PC-9 (cell line): ENCODE measurements around the gene AHCYL2. TPM values are rescaled to one million over a fixed set of nuclear protein-coding genes. Genes with fewer than 3 reads are reported as not detected.

Source experiments
- BruUV-seq: library from RNA; stranded (reverse); fragments of 400-500 nt; replicated peaks from 2 replicates; lab custom pipeline; 2021; lab: Mats Ljungman, UMichigan
- CTCF ChIA-PET: fragments of 300-600 bp; sonication (Branson Sonifier 250); formaldehyde crosslinking; loops from one replicate; lab custom pipeline; 2022; ENCODE audit warnings: antibody characterized with exemption; lab: Charles Lee
- POLR2A ChIA-PET: fragments of 300-600 bp; sonication (Branson Sonifier 250); formaldehyde crosslinking; loops from one replicate; lab custom pipeline; 2022; ENCODE audit warnings: antibody characterized with exemption; ENCODE audit not compliant: unreplicated experiment; lab: Charles Lee
- DNase-seq, 2 experiments: peaks; one replicate each; pipeline versions ENCODE4 v3.0.0 to v3.0.0-alpha.2; 2015 to 2022; ENCODE audit warnings: mixed read lengths in 1 of 2
- H2AFZ ChIP-seq: fragments of 200-600 bp; sonication (generic); 2 replicates; pipeline ENCODE4 v1.8.1; 2017; ENCODE audit warnings: antibody characterized with exemption
- H3F3A ChIP-seq: fragments of 200-600 bp; sonication (generic); 2 replicates; pipeline ENCODE4 v1.8.1; 2017; ENCODE audit warnings: antibody characterized with exemption, mild to moderate bottlenecking, low read depth; ENCODE audit not compliant: insufficient read depth
- H3K27ac ChIP-seq: fragments of 200-600 bp; sonication (generic); 2 replicates; pipeline ENCODE4 v1.6.1; 2016; ENCODE audit warnings: mixed run types
- H3K27me3 ChIP-seq: fragments of 200-600 bp; sonication (generic); 2 replicates; pipeline ENCODE4 v1.6.1; 2016; ENCODE audit warnings: low read depth, mixed run types; ENCODE audit not compliant: insufficient read depth
- H3K36me3 ChIP-seq: fragments of 200-600 bp; sonication (generic); 2 replicates; pipeline ENCODE4 v1.6.1; 2016; ENCODE audit warnings: low read depth, mixed run types
- H3K4me1 ChIP-seq: fragments of 200-600 bp; sonication (generic); replicated peaks from 2 replicates; pipeline ENCODE4 v1.6.1; 2016; ENCODE audit warnings: mixed run types; ENCODE audit not compliant: insufficient read depth
- H3K4me2 ChIP-seq: fragments of 200-600 bp; sonication (generic); 2 replicates; pipeline ENCODE4 v1.6.1; 2017; ENCODE audit warnings: mixed run types
- H3K4me3 ChIP-seq: fragments of 200-600 bp; sonication (generic); 2 replicates; pipeline ENCODE4 v1.6.1; 2016; ENCODE audit warnings: mixed run types
- H3K79me2 ChIP-seq: fragments of 200-600 bp; sonication (generic); 2 replicates; pipeline ENCODE4 v1.6.1; 2017; ENCODE audit warnings: low read depth, mixed run types
- H3K9me2 ChIP-seq: fragments of 200-600 bp; sonication (generic); 2 replicates; pipeline ENCODE4 v1.8.1; 2017; ENCODE audit warnings: mild to moderate bottlenecking; ENCODE audit not compliant: insufficient read depth
- H3K9me3 ChIP-seq: fragments of 200-600 bp; sonication (generic); 2 replicates; pipeline ENCODE4 v1.8.1; 2016; ENCODE audit warnings: low read depth; ENCODE audit not compliant: insufficient read depth
- H4K20me1 ChIP-seq: fragments of 200-600 bp; sonication (generic); 2 replicates; pipeline ENCODE4 v1.8.1; 2017; ENCODE audit not compliant: insufficient read depth
- EZH2 ChIP-seq: fragments of 200-600 bp; sonication (generic); IDR thresholded peaks from 2 replicates; pipeline ENCODE4 v1.8.0; 2017; ENCODE audit warnings: antibody characterized with exemption, low read depth
- intact Hi-C: fragments of 100-400 bp; cut with micrococcal nuclease; formaldehyde crosslinking; loops from one replicate; pipeline ENCODE4 v1.10.0; 2022; ENCODE audit not compliant: unreplicated experiment
- total RNA-seq: library from RNA; stranded (reverse); gene quantifications from 2 replicates; pipeline ENCODE4 v1.2.3, GENCODE V29; 2021
- TF ChIP-seq, protein P1 (sequence below): fragments of 200-600 bp; sonication (generic); conservative IDR thresholded peaks from 2 replicates; pipeline ENCODE4 v1.6.1; 2017; ENCODE audit warnings: mixed run types, antibody characterized with exemption, mild to moderate bottlenecking, moderate library complexity

Gene AHCYL2
- total RNA-seq, 1 experiment from 2014 or later, result 15.7 TPM

DNA sequence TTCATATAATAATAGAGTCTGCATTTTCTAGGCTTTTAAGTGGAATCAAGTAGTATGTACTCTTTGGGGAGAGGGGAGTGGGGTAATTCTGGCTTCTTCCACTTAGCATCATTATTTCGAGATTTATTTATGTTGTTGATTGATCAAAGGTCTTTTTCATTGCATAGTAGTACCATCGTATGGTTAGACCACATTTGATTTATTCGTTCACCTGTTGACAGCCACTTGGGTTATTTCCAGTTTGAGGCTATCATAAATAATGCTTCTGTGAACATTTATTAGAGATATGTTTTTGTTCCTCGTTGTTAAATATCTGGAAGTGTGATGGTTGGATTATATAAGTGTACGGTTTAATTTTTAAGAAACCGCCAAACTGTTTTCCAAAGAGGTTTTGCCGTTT is 52.8 kb downstream of the AHCYL2 start:
- Histone ChIP-seq H3K4me2 (no peak overlapping the region), H3K27me3 (no peaks in the 10 kb centered on the region), H3K36me3 (no peaks in the 10 kb centered on the region), H3F3A (no peaks in the 10 kb centered on the region), H3K27ac (no peak overlapping the region), H3K9me3 (no peaks in the 10 kb centered on the region), H3K79me2 (no peaks in the 10 kb centered on the region), H3K9me2 (no peaks in the 10 kb centered on the region), H3K4me1 (peaks cover 6% of the 10 kb centered on the region; the same call in 1 of the 2 replicates), H2AFZ (no peak overlapping the region), H3K4me3 (no peak overlapping the region), H4K20me1 (no peaks in the 10 kb centered on the region)
- BruUV-seq, result no TSS peak
- DNase-seq, result no peak
- intact Hi-C loops, result no loop called here
- TF ChIP-seq, protein P1, sequence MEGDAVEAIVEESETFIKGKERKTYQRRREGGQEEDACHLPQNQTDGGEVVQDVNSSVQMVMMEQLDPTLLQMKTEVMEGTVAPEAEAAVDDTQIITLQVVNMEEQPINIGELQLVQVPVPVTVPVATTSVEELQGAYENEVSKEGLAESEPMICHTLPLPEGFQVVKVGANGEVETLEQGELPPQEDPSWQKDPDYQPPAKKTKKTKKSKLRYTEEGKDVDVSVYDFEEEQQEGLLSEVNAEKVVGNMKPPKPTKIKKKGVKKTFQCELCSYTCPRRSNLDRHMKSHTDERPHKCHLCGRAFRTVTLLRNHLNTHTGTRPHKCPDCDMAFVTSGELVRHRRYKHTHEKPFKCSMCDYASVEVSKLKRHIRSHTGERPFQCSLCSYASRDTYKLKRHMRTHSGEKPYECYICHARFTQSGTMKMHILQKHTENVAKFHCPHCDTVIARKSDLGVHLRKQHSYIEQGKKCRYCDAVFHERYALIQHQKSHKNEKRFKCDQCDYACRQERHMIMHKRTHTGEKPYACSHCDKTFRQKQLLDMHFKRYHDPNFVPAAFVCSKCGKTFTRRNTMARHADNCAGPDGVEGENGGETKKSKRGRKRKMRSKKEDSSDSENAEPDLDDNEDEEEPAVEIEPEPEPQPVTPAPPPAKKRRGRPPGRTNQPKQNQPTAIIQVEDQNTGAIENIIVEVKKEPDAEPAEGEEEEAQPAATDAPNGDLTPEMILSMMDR, result no peak
- CTCF ChIA-PET, result no interaction called here
- POLR2A ChIA-PET, result no interaction called here

DNA sequence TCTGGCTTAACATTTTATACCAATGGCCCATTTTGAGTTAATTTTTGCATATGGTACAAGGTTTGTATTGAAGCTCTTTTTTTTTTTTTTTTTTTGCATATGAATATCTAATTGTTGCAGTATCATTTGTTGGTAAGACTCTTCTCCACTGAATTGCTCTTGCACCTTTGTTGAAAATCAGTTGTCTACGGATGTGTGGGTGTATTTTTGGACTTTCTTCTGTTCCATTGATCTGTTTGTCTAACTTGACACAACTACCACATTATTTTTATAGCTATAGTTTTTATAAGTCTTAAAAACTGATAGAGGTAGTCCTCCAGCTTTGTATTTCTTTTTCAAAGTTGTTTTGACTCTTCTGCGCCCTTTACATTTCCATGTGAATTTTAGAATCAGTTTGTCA is 53.9 kb downstream of the AHCYL2 start:
- POLR2A ChIA-PET, result interaction anchor here (0.6 kb wide), 1 partner anchor 545 kb away, joined by 3 read pairs; no protein-coding TSS in a partner anchor
- Histone ChIP-seq H3K4me3 (no peak overlapping the region), H3K9me3 (no peaks in the 10 kb centered on the region), H2AFZ (no peak overlapping the region), H3K27me3 (no peaks in the 10 kb centered on the region), H4K20me1 (no peaks in the 10 kb centered on the region), H3K36me3 (no peaks in the 10 kb centered on the region), H3F3A (no peaks in the 10 kb centered on the region), H3K79me2 (no peaks in the 10 kb centered on the region), H3K9me2 (no peaks in the 10 kb centered on the region), H3K4me1 (peaks cover 6% of the 10 kb centered on the region; the same call in 1 of the 2 replicates), H3K27ac (no peak overlapping the region), H3K4me2 (no peak overlapping the region)
- intact Hi-C loops, result no loop called here
- TF ChIP-seq EZH2, result no peak
- TF ChIP-seq, protein P1, result no peak
- BruUV-seq, result no TSS peak
- DNase-seq, result no peak
- CTCF ChIA-PET, result interaction anchor here (0.6 to 0.7 kb wide), 2 partner anchors 60 to 582 kb away, joined by 3 to 5 read pairs; no protein-coding TSS in a partner anchor

GRCh38 chr7:129279757-129280156 is 54.9 kb downstream of the AHCYL2 start:
- H3K27ac ChIP-seq, result no peak overlapping the region
- no peaks in the 10 kb centered on the region for H4K20me1 ChIP-seq
- H2AFZ ChIP-seq, result no peak overlapping the region
- TF ChIP-seq, protein P1, result no peak
- TF ChIP-seq EZH2, result no peak
- H3K9me2 ChIP-seq, result no peaks in the 10 kb centered on the region
- intact Hi-C loops, result no loop called here
- no peak overlapping the region for H3K4me2 ChIP-seq
- BruUV-seq, result no TSS peak
- H3F3A ChIP-seq, result no peaks in the 10 kb centered on the region
- POLR2A ChIA-PET, result no interaction called here
- H3K4me3 ChIP-seq, result no peak overlapping the region
- peaks cover 6% of the 10 kb centered on the region; the same call in 1 of the 2 replicates for H3K4me1 ChIP-seq
- no peaks in the 10 kb centered on the region for H3K27me3 ChIP-seq
- DNase-seq, result peak; percentile 40 to 53
- no peaks in the 10 kb centered on the region for H3K9me3 ChIP-seq
- no peaks in the 10 kb centered on the region for H3K36me3 ChIP-seq
- CTCF ChIA-PET, result no interaction called here
- H3K79me2 ChIP-seq, result no peaks in the 10 kb centered on the region
